Prostate gland (tissue), 2 donors: ENCODE results near the gene GFRAL.

Source experiments
- CTCF ChIP-seq, 4 experiments: fragments of 200-600 bp in 2 of 4; fragments of 450-650 bp in 2 of 4; sonication (generic) in 2 of 4; IDR thresholded peaks; 1 replicate in 3 of 4; 2 replicates in 1 of 4; pipeline ENCODE4 v1.5.1; 2016 to 2019; ENCODE audit warnings: antibody characterized with exemption in 4 of 4, mild to moderate bottlenecking in 2 of 4, moderate library complexity in 2 of 4
- POLR2AphosphoS5 ChIP-seq: sonication (generic); formaldehyde crosslinking; IDR thresholded peaks from one replicate; pipeline ENCODE4 v1.6.1; 2017; ENCODE audit warnings: antibody characterized with exemption

GRCh38 chr6:55379895-55380294, 52.6 kb downstream of the GFRAL start:
- TF ChIP-seq CTCF (IDR thresholded peaks at IDR 0.05) = no peak
- TF ChIP-seq POLR2AphosphoS5 = no peak
